HTR-8/SVneo (cell line): ENCODE data around the gene HTR2C.
A peak's percentile ranks its signal among the peaks of the same experiment; 100 is the strongest.
"Not testable (repeated sequence)": the region's sequence is repeated elsewhere in the genome, so short reads cannot be mapped to it uniquely, and the experiment has no call there.

ENCODE experiments used
- DNase-seq: peaks from one replicate; pipeline ENCODE4 v3.0.0; 2011; ENCODE audit warnings: low spot score, mixed read lengths; ENCODE audit not compliant: insufficient read length
- FAIRE-seq: peaks from 2 replicates; lab custom pipeline; 2011; peaks lifted over from hg19 to GRCh38; lab: Jason Lieb, UNC

Gene HTR2C

DNA sequence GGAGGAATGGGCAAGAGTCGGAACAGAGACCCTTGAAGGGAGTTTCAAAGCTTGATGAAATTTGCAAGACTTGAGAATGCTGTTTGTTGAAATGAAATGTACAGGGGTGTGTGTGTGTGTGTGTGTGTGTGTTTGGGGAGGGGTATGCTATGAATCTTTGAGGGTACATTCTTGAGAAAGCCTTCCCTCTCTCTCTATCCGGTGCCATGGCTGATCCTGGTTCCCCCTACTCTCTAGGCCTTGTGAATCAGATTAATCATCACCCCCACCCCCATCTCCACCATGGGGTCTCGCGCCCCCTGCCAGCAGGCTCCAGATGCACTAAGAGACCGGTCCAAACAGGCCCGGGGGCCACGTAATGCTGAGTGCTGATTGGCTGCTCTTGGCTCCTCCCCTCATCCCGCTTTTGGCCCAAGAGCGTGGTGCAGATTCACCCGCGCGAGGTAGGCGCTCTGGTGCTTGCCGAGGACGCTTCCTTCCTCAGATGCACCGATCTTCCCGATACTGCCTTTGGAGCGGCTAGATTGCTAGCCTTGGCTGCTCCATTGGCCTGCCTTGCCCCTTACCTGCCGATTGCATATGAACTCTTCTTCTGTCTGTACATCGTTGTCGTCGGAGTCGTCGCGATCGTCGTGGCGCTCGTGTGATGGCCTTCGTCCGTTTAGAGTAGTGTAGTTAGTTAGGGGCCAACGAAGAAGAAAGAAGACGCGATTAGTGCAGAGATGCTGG, at the start of gene HTR2C:
Gene HTR2C (plus strand): TSS at position 441 of the 729 bp plus-strand sequence. CDS start 142,851 bp downstream, outside the sequence.
- DNase-seq (no peak), FAIRE-seq (no peak)

DNA sequence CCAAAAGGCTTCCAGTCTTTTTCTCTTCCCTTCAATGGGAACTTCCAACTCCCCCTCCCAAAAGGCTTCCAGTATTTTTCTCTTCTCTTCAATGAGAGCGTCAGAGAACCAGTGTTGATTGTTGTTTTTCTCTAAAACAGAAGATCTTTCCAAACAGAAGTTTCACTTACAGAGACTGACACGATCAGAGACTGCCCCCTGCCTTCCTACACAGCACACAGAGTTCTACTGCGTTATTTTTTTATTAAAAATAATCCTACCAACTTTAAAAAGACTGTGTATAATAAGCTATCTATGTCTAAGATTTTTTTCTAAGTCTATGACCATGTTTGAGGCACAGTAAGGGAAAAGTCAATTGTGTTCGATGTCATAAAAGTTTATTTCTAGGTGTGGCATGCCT, 3.5 kb upstream of the HTR2C start:
- FAIRE-seq: no peak
- no peak for DNase-seq

DNA sequence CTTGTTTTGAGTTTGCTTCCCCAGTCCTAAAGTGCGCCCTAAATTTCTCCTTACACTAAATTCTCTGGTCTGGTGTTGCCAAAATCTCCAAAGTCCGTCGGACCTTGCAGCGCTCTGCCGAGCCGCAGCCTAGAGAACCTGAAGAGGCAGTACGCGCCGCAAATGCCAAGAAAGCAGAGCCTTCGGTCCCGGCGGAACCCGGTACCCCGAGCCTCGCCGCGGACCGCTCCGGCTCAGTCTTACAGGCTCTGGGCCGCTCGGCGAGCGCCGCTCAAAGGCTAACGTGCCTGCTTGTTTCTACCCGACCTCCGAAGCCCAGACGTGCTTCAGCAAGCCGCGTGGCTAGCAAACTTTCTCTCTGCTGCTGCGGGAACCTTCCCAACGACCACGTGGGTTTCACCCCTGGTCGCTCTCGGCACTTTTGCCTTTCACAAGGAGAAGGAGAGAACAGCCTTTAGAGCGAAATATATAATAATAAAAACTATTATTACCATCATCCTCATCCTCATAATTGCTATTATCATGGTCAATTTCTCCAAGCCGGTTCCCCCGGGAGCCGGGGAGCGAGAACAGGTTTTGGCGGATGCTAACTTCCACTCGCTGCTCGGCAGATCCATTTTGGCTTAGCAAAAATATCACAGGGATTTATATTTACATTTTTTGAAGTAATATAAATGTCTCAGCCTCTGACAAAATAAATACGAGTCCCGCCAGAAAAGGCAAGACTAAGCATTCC, 2.2 kb upstream of the HTR2C start:
- FAIRE-seq: no peak
- no peak for DNase-seq

DNA sequence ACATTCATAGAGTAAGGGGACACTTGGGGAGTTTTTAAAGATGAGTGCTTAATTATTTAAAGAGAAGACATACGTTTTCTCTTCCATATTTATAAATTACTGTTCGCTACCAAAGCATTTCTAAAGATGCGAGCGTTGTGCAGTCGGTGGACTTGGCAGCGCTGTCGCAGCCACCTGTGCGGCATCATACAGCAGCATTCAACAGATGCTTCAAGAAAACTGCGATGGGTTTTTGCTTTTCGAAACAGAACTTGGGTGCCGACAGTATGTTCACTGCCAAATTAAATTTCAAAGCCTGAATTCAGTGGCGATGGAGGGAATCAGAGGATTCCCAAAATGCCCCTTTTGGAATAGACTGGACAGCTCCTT, 1.6 kb upstream of the HTR2C start:
- no peak for DNase-seq
- no peak for FAIRE-seq

DNA sequence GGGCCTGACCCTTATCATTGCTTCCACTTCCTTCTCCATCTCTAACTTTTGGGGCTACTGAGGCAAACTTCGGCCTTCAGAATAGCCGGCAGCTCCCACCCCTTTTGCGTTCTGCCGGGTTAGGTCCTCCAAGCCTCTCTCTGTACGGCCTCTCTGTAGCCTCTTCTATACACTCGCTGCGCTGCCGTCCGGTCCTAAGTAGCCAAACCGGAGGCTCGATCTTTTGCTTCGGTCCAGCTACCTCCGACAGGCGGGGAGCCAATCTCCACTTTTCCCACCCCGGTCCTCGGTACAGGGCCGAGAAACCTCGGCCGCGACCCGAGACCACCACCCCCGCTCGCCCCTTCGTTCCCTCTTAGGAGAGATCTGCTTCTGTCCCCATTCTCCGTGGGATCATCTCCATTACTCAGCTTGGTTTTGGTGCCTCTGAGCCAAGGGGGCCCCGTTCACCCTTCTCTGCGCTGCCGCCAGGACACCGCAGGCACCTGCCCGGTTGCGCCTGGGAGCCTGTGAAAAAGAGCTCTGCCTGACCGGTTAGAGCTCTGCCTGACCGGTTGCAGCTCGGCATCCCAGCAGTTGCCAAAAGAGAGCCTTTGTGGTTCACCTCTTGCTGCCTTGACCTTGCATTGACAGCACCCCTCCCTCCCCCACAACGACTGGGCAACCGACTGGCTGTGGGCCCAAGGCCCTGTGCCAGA, 1.0 kb upstream of the HTR2C start:
- DNase-seq: no peak
- no peak for FAIRE-seq

DNA sequence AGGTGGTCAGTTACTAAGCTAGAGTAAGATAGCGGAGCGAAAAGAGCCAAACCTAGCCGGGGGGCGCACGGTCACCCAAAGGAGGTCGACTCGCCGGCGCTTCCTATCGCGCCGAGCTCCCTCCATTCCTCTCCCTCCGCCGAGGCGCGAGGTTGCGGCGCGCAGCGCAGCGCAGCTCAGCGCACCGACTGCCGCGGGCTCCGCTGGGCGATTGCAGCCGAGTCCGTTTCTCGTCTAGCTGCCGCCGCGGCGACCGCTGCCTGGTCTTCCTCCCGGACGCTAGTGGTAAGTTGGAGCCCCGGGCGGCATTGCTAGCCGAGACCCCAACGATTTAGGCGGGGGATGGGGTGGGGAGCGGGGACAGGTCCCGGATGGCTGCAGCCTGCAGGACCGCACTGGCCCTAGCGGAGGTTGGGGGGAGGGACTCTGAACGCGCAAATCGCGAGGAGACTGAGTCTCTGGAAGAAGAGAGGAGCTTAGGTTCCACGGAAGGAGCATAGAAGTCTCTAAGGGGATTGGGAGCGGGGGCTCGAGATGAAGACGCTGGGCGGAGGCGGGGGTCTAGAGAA, 573 bp downstream of the HTR2C start:
- DNase-seq: no peak
- FAIRE-seq: no peak

DNA sequence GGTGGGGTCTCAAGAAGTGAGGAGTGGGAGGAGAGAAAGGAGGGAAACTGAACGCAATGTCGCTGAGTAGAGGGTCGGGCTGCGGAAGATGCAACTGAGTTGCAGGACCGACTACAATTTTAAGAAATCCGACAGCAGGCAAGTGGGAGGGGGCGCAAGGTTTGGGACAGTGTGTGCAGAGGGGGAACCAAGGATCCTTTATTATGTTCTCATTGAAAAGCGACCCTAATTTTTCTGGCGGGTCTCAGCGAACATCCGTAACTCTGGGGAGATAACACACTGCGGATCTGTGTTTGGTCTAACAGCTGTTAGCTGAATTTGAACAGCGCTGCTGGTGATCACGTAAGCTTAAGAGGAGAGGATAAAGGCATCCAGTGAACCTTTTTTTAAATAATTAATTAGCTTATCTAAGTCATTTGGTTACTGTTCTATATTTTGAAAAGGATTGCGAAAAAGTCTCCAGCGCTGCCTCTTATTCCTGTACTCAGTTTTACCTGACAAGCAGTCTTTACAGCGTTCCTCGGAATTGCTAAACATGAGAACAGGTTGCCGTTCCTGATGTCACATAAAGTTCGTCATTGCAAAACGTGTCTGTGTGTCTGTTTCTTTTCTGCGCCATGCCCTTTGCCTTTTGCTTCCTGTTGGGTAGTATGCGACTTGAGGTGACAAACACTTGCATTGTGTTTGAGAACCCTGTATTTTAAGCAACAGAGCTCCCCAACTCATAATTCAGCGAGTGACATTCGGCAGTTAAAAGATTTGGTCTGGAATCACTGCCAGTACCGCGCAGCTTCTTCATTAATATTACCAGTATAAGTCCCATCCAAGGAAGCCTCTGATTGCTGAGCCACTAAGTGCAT, 1.3 kb downstream of the HTR2C start:
- FAIRE-seq (no peak), DNase-seq (no peak)

DNA sequence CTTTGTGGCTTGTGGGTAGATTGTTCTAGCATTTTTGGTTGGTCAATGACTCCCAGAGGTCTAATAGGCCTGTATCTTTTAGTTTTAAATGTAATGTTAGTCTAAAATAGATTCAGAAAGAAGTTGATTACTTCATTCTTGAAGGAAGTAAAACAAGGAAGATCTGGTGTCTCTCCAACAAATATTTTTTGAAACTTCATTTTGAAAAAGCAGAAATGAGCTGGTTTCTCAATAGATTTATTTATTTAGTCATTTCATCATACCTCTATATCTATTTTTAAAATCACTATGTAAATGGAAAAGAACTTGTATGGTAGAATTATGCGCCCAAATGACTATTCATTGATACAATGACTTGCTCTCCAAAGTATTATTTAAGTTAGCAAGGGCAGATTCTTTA, 7.2 kb downstream of the HTR2C start:
- no peak for DNase-seq
- FAIRE-seq: no peak

DNA sequence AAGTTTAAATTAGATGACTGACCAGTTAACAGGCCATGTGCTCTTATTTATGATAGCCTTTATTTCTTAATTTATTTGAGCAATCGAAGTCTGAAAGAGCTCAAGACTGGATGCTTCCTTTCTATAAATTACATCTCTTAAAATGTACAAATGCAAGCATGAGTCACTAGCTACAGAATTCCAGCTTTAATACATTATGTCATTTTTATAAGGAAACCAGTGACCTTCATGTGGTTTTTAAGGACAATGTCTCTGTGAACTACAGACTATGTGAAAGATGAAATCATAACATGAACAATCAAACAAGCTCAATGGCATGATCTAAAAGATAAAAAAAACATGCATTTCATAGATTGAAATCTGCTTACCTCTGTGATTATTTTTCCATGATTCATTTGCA, 15.4 kb downstream of the HTR2C start:
- no peak for FAIRE-seq
- DNase-seq: no peak

DNA sequence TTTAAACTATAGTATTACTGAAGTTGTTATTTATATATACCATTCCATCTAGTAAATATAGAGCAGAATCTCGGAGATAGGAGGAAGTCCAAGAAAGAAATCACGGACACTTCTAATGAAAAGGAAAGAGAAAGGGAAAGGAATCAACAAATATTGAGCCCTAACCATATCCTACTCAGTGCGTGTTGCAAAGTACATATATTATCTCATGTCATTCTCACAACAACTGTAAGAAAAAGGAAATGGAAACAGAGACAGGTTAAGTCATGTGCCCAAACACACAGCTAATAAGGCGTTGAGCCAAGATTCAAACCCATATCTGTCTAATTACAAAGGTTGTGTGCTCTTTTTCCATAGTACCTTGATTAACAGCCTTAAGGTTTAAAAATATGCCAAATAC, 16.0 kb downstream of the HTR2C start:
- no peak for DNase-seq
- FAIRE-seq: no peak

DNA sequence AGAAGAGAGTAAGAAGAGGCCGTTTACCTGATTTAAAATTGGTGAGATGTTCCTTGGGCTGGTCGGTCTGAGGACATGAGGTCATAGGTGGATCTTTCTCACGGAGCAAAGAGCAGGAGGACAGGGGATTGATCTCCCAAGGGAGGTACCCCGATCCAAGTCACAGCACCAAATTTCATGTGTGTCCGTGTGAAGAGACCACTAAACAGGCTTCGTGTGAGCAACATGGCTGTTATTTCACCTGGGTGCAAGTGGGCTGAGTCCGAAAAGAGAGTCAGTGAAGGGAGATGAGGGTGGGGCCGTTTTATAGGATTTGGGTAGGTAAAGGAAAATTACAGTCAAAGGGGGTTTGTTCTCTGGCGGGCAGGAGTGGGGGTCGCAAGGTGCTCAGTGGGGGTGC, 22.7 kb downstream of the HTR2C start:
- not testable (repeated sequence) for FAIRE-seq, DNase-seq

DNA sequence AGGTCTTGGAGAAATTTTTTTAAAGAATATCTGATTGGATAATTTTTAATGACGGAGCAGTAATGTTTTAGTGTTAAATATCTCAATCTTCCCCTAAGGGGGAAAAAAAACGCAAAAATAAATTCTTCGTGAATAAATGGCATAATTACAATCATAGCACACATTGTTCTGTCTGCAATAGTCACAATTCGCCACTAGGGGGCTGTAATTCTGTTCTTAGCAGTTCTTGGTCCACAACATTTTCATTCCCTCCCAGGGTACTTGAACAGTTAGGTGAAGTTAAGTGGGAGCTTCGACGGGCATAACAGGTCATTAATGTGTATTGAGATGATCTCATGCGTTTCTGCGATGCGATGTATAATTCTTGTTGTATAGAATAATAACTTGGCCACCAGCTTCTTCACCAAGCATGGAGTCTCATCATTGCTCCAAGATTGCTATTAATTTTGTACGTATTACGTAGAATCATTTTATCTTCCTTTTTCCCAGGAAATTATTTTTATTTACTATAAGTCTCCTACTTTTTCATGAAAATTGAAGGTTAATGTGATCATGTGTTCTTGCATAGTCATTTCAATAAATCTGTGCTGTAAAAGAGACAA, 27.2 kb downstream of the HTR2C start:
- DNase-seq (peak; percentile 1), FAIRE-seq (no peak)

DNA sequence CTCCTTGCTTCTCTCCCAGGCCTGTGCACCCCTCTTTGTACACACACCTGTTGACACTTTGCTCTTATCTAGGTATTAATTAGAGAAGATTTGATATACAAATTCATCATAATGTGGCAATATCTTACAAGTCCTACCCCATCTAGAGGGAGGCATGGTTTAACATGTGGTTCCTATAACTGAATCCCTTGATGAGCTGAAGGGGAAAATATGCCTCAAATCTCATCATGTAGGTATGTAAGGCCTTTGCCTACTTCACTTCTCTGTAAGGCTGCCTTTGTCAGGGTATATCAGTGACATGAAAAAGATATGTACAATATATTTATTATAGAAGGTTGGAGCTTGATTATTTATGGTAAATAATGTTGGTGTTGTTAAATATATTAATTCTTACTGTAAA, 31.9 kb downstream of the HTR2C start:
- FAIRE-seq (no peak), DNase-seq (no peak)

DNA sequence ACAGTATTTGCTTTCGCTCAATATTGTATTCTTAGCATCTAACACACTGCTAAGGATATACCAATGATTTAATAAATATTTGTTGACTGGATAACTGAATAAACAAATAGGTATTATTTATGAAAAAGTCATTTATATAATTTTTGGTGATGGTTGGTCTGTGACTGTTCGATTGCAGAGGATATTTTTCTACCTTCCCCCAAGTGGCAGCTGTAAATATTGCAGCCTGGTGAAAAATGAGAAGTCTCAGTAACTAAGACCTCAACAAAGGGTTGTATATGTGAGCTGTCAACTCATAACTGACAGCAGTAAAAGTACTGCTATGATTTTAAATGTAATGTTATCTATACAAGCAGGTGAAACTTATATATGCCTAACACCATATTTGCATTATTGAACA, 36.0 kb downstream of the HTR2C start:
- no peak for DNase-seq
- FAIRE-seq: no peak

DNA sequence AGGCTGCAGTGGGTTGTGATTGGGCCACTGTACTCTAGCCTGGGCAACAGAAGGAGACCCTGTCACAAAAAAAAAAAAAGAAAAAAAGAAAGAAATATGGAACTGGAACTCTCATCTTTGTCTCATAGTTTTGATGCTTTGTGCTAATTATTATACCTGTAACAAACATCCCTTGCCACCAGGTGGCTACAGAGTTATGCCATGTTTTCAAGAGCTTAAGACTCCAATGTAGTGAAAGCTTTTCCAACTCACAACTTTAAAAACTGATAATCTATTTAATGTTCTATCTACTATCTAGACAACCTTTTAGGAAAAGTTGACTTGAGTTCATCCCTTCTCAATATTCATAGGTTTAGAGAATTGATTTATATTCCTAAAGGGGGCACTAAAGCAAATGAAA, 42.4 kb downstream of the HTR2C start:
- FAIRE-seq (no peak), DNase-seq (no peak)

DNA sequence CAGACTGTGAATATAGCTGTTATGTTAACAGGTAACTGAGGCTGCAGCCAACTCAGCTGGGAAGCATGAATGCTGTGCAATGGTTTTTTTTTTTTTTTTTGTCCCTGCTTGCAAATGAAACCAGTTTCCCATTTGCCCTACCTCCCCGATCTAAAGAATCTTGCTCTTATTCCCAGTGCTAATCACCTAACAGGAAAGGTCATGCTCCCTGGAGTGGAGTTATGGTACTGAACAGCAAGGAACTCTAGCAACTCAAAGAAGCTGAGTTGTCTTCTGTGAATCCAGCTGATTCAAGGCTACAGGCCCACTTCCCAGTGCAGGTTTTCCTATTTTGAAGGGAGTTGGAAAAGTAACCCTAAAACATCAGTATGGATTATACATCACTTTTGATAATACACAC, 52.1 kb downstream of the HTR2C start:
- no peak for FAIRE-seq

DNA sequence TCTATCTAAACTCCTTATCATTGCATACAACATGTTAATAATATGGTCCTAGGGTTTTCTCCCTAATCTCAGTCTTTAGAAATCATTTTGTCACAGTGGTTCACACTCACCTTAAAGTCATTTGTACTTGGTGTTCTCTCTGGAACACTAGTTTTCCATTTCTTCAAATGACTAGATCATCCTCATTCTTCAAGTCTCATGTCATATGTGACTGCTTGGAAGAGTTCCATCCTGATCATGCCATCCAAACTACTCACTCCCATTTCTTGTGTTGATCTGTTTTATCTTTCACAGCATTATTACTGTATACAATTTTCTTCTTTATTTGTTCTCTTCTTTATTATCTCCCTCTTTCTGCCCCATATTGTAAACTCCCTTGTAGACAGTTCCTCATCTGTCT, 66.5 kb downstream of the HTR2C start:
- FAIRE-seq (no peak), DNase-seq (no peak)

More for the DNA sequence above, 52.1 kb downstream of the HTR2C start:
- no peak for DNase-seq

DNA sequence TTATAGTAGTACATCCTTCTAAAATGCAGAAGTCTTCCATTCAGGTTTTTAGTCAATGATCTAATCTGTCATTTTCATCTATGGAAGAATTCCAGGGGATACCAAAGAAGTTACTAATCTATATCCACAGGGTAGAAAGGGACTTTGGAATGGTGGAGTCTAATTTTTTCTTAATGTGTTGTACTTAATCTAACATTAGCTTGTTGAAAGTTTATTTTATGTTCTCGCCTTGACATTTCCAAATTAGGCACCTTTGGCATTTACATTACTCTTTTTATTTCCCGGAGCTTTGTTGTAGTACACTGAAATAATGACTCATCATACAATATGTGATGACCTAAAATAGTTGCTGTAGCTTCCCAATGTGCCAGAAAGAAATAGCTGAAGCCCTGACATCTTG, 91.5 kb downstream of the HTR2C start:
- no peak for FAIRE-seq
- DNase-seq: no peak

DNA sequence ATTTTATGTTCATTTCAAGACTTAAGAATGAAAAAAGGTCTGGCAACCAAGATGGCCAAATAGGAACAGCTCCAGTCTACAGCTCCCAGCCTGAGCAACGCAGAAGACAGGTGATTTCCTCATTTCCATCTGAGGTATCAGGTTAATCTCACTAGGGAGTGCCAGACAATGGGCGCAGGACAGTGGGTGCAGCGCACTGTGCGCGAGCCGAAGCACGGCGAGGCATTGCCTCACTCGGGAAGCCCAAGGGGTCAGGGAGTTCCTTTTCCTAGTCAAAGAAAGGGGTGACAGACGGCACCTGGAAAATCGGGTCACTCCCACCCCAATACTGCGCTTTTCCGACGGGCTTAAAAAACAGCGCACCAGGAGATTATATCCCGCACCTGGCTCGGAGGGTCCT, 116.6 kb downstream of the HTR2C start:
- FAIRE-seq, DNase-seq: not testable (repeated sequence)

DNA sequence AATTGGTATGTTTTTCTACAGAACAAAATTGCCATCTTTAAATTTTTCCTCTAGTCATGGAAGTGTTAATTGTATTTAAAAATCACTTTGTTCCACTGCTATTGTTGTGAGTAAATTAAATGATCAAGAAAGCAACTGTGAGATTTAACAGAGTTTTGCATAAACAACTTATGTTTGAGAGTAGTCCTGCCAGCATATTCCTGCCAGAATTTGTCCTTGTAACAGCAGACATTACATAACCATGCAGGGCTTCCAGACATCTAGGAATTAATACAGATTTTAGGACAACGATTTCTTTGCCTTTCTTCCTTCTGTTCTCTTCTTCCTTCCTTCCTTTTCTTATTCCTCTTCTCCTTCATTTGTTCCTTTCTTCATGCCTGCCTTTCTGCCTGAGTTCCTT, 125.5 kb downstream of the HTR2C start:
- DNase-seq (no peak), FAIRE-seq (no peak)
